T-cell (primary cell): ENCODE data around the gene AGPAT4. TPM values are rescaled to one million over a fixed set of nuclear protein-coding genes. Genes with fewer than 3 reads are reported as not detected.
"Not testable (repeated sequence)": the region's sequence is repeated elsewhere in the genome, so short reads cannot be mapped to it uniquely, and the experiment has no call there.

Source experiments
- ATAC-seq, 4 experiments: fragments of 200-7000 bp in 3 of 4; fragments of 150-1000 bp in 1 of 4; cut with Tn5 transposase; replicated peaks in 1 of 4; 1 replicate in 3 of 4; 2 replicates in 1 of 4; pipeline ENCODE4 v1.10.0; 2021; ENCODE audit warnings: moderate library complexity in 3 of 4, mild to moderate bottlenecking in 2 of 4, moderate number of reproducible peaks in 1 of 4
- CTCF ChIA-PET, 2 donors: fragments of 300-600 bp; sonication (Branson Sonifier 250); formaldehyde crosslinking; loops; one replicate each; lab custom pipeline; 2022; ENCODE audit warnings: antibody characterized with exemption in 2 of 2; lab: Charles Lee
- POLR2A ChIA-PET, 2 donors: fragments of 300-600 bp; sonication (Branson Sonifier 250); formaldehyde crosslinking; loops; one replicate each; lab custom pipeline; 2022; ENCODE audit warnings: antibody characterized with exemption in 2 of 2; lab: Charles Lee
- DNase-seq, 35 experiments: peaks; one replicate each; pipeline versions ENCODE4 v3.0.0 to v3.0.0-alpha.2; 2013 to 2023
- H3K27ac ChIP-seq: one replicate; pipeline ENCODE4 v1.5.1; 2013; ENCODE audit warnings: low read length
- H3K27me3 ChIP-seq, 2 experiments: replicated peaks in 1 of 2; 1 replicate in 1 of 2; 2 replicates in 1 of 2; pipeline versions ENCODE4 v1.6.1 to v1.7.0; 2013; ENCODE audit warnings: low read length in 1 of 2, mixed read lengths in 1 of 2; ENCODE audit not compliant: control insufficient read depth in 2 of 2, insufficient read depth in 2 of 2; ENCODE audit errors: extremely low read depth in 1 of 2
- H3K36me3 ChIP-seq, 2 donors: 1 replicate in 1 of 2; 2 replicates in 1 of 2; pipeline versions ENCODE4 v1.6.1 to v1.7.0; 2013; ENCODE audit warnings: low read length in 1 of 2; ENCODE audit not compliant: control insufficient read depth in 2 of 2, insufficient read depth in 1 of 2; ENCODE audit errors: extremely low read depth in 1 of 2
- H3K4me1 ChIP-seq, 2 experiments: 1 replicate in 1 of 2; 2 replicates in 1 of 2; pipeline versions ENCODE4 v1.6.1 to v1.7.0; 2013; ENCODE audit warnings: low read length in 2 of 2, mixed read lengths in 1 of 2; ENCODE audit not compliant: insufficient read depth in 2 of 2, control insufficient read depth in 1 of 2; ENCODE audit errors: extremely low read depth in 1 of 2
- H3K4me3 ChIP-seq, 2 donors: 1 replicate in 1 of 2; 2 replicates in 1 of 2; pipeline versions ENCODE4 v1.5.1 to v1.7.0; 2013; ENCODE audit warnings: mild to moderate bottlenecking in 2 of 2, low read length in 1 of 2, moderate library complexity in 1 of 2; ENCODE audit not compliant: control insufficient read depth in 1 of 2; ENCODE audit errors: extremely low read depth in 1 of 2
- H3K9me3 ChIP-seq: 2 replicates; pipeline ENCODE4 v1.7.0; 2013
- H3K27ac Mint-ChIP-seq, 2 donors: one replicate each; pipeline ENCODE4 v1.8.0; 2020 to 2021; ENCODE audit warnings: mild to moderate bottlenecking in 2 of 2, mixed read lengths in 2 of 2
- H3K27me3 Mint-ChIP-seq, 2 donors: one replicate each; pipeline ENCODE4 v1.8.0; 2021 to 2022; ENCODE audit warnings: mixed read lengths in 2 of 2
- H3K36me3 Mint-ChIP-seq: one replicate; pipeline ENCODE4 v1.8.0; 2021; ENCODE audit warnings: mixed read lengths
- H3K4me1 Mint-ChIP-seq, 3 donors: one replicate each; pipeline ENCODE4 v1.8.0; 2020 to 2022; ENCODE audit warnings: mixed read lengths in 3 of 3, mild to moderate bottlenecking in 1 of 3
- H3K4me3 Mint-ChIP-seq, 3 donors: one replicate each; pipeline ENCODE4 v1.8.0; 2020 to 2022; ENCODE audit warnings: mild to moderate bottlenecking in 3 of 3, mixed read lengths in 3 of 3, moderate library complexity in 3 of 3
- H3K9me3 Mint-ChIP-seq, 3 donors: one replicate each; pipeline ENCODE4 v1.8.0; 2020 to 2022; ENCODE audit warnings: mixed read lengths in 3 of 3
- WGBS: methylation state at CpG from one replicate; pipeline ENCODE4 v1.1.5; 2013; ENCODE audit warnings: missing lambda C conversion rate; ENCODE audit not compliant: insufficient coverage; 5-methylcytosine and 5-hydroxymethylcytosine counted together
- total RNA-seq, 35 experiments: library from RNA in 6 of 35; stranded (reverse) in 6 of 35; fragments of 120-200 nt in 1 of 35; gene quantifications; one replicate each; pipeline versions ENCODE4 v1.2.1 to v1.2.4 and lab custom pipeline; 2013 to 2026

Gene AGPAT4
- total RNA-seq, 5 donors from 2014 or later (not counting 1 experiment from before 2014, with no cell fraction given): 5.6 to 15.0 (median 6.3) TPM

- POLR2A ChIA-PET: interaction anchor here in 1 of 2 donors (0.6 to 1.3 kb wide), 3 partner anchors 17 to 48 kb away, joined by 3 to 6 read pairs (median 4); partner anchors contain the start of gene AGPAT4
- H3K36me3 ChIP-seq: no peaks in the 10 kb centered on the region
- Mint-ChIP-seq H3K27me3 (no peaks in the 10 kb centered on the region), H3K36me3 (peaks cover 24% of the 10 kb centered on the region), H3K27ac (peak overlapping the region; percentile 91), H3K9me3 (no peaks in the 10 kb centered on the region), H3K4me3 (peak overlapping the region; percentile 34 to 55 (median 53)), H3K4me1 (peaks cover 33 to 53% (median 40%) of the 10 kb centered on the region in 3 donors)
- 54% methylated on average over 4 of the region's 8 CpGs for WGBS
- H3K4me3 ChIP-seq: no peak overlapping the region
- no peaks in the 10 kb centered on the region for H3K27me3 ChIP-seq
- DNase-seq: peak in 29 of 35 experiments; percentile 9 to 67 (median 36)
- peak overlapping the region; percentile 70 for H3K27ac ChIP-seq
- peaks cover 8 to 55% of the 10 kb centered on the region in 2 experiments for H3K4me1 ChIP-seq
- no peaks in the 10 kb centered on the region for H3K9me3 ChIP-seq
- CTCF ChIA-PET: interaction anchor here in 1 of 2 donors (0.6 to 1.4 kb wide), 2 partner anchors 17 to 48 kb away, joined by 5 read pairs; partner anchors contain the start of gene AGPAT4
- ATAC-seq: peak; percentile 53 to 81 (median 62)
Observed at GRCh38 chr6:161226009-161226964, 47.6 kb downstream of the AGPAT4 start.

- no peak overlapping the region for H3K4me3 ChIP-seq
- no peaks in the 10 kb centered on the region for H3K36me3 ChIP-seq
- Mint-ChIP-seq H3K27ac (peak overlapping the region; percentile 53 to 91), H3K9me3 (no peaks in the 10 kb centered on the region), H3K4me1 (peaks cover 33 to 53% (median 40%) of the 10 kb centered on the region in 3 donors), H3K27me3 (no peaks in the 10 kb centered on the region), H3K36me3 (peaks cover 22% of the 10 kb centered on the region), H3K4me3 (peak overlapping the region in 1 of 3 donors; percentile 55)
- ChIA-PET POLR2A (interaction anchor here in 1 of 2 donors (0.6 kb wide), 1 partner anchor 48 kb away, joined by 3 read pairs; the partner anchor contains the start of gene AGPAT4), CTCF (interaction anchor here in 1 of 2 donors (1.4 kb wide), 1 partner anchor 18 kb away, joined by 5 read pairs; no protein-coding TSS in a partner anchor)
- 83% methylated on average over 1 of the region's 8 CpGs for WGBS
- DNase-seq (no peak), ATAC-seq (no peak)
- peak overlapping the region; percentile 70 for H3K27ac ChIP-seq
- no peaks in the 10 kb centered on the region for H3K27me3 ChIP-seq
- no peaks in the 10 kb centered on the region for H3K9me3 ChIP-seq
- peaks cover 8 to 55% of the 10 kb centered on the region in 2 experiments for H3K4me1 ChIP-seq
Observed at GRCh38 chr6:161225681-161226008, 48.2 kb downstream of the AGPAT4 start.

- POLR2A ChIA-PET, H3K27me3 Mint-ChIP-seq, H3K9me3 Mint-ChIP-seq, H3K4me3 ChIP-seq, H3K9me3 ChIP-seq, H3K4me3 Mint-ChIP-seq, H3K27me3 ChIP-seq, DNase-seq, CTCF ChIA-PET, ATAC-seq, H3K36me3 ChIP-seq: not testable (repeated sequence)
- WGBS: 97% methylated on average over 11 of the region's 16 CpGs
- peaks cover 8 to 55% of the 10 kb centered on the region in 2 experiments for H3K4me1 ChIP-seq
- Mint-ChIP-seq H3K27ac (peak overlapping the region; percentile 53 to 63), H3K4me1 (peaks cover 33 to 53% (median 40%) of the 10 kb centered on the region in 3 donors), H3K36me3 (peaks cover 24% of the 10 kb centered on the region)
- peak overlapping the region; percentile 70 for H3K27ac ChIP-seq
Observed at GRCh38 chr6:161224951-161225680, 48.7 kb downstream of the AGPAT4 start.

GRCh38 chr6:161223646-161224045 is 50.2 kb downstream of the AGPAT4 start:
- H3K4me3 Mint-ChIP-seq: no peak overlapping the region
- DNase-seq (no peak), ATAC-seq (no peak)
- peaks cover 28 to 48% (median 37%) of the 10 kb centered on the region in 3 donors for H3K4me1 Mint-ChIP-seq
- WGBS: no CpG with 5 or more reads among the region's 3 CpGs
- Histone ChIP-seq H3K9me3 (no peaks in the 10 kb centered on the region), H3K27me3 (no peaks in the 10 kb centered on the region), H3K27ac (no peak overlapping the region), H3K4me1 (peaks cover 8 to 54% of the 10 kb centered on the region in 2 experiments), H3K36me3 (no peaks in the 10 kb centered on the region), H3K4me3 (no peak overlapping the region)
- CTCF ChIA-PET: interaction anchor here in 1 of 2 donors (0.6 kb wide), 1 partner anchor 403 kb away, joined by 3 read pairs; no protein-coding TSS in a partner anchor
- H3K9me3 Mint-ChIP-seq: no peaks in the 10 kb centered on the region
- H3K36me3 Mint-ChIP-seq: peaks cover 22% of the 10 kb centered on the region
- no peaks in the 10 kb centered on the region for H3K27me3 Mint-ChIP-seq
- POLR2A ChIA-PET: no interaction called here
- peak overlapping the region in 1 of 2 donors; percentile 16 for H3K27ac Mint-ChIP-seq

- 85% methylated on average over 8 of the region's 8 CpGs for WGBS
- no peak for ATAC-seq
- H3K27me3 ChIP-seq: no peaks in the 10 kb centered on the region
- Mint-ChIP-seq H3K27ac (no peak overlapping the region), H3K9me3 (no peaks in the 10 kb centered on the region), H3K4me1 (peaks cover 27 to 42% (median 32%) of the 10 kb centered on the region in 3 donors), H3K27me3 (no peaks in the 10 kb centered on the region), H3K36me3 (peaks cover 29% of the 10 kb centered on the region), H3K4me3 (no peak overlapping the region)
- no peaks in the 10 kb centered on the region for H3K9me3 ChIP-seq
- no peak overlapping the region for H3K27ac ChIP-seq
- no peak overlapping the region for H3K4me3 ChIP-seq
- DNase-seq: no peak
- H3K36me3 ChIP-seq: no peaks in the 10 kb centered on the region
- ChIA-PET POLR2A (no interaction called here), CTCF (interaction anchor here in 1 of 2 donors (0.6 kb wide), 1 partner anchor 404 kb away, joined by 3 read pairs; no protein-coding TSS in a partner anchor)
- peaks cover 8 to 47% of the 10 kb centered on the region in 2 experiments for H3K4me1 ChIP-seq
Observed at GRCh38 chr6:161222706-161223234, 51.1 kb downstream of the AGPAT4 start.
